Endothelial cell of umbilical vein (primary cell): ENCODE data around the gene MED19. TPM values are rescaled to one million over a fixed set of nuclear protein-coding genes. Genes with fewer than 3 reads are reported as not detected.
"Not testable (repeated sequence)": the region's sequence is repeated elsewhere in the genome, so short reads cannot be mapped to it uniquely, and the experiment has no call there.

Experiments used
- BruUV-seq: library from RNA; stranded (reverse); fragments of 400-500 nt; replicated peaks from 2 replicates; lab custom pipeline; 2021; lab: Mats Ljungman, UMichigan
- CTCF ChIA-PET: fragments of 300-600, 350-600 bp; sonication (Branson Sonifier 250); formaldehyde crosslinking; loops from one replicate; lab custom pipeline; 2021; ENCODE audit warnings: antibody characterized with exemption, inconsistent platforms; lab: Charles Lee
- POLR2A ChIA-PET: fragments of 300-600, 350-600 bp; sonication (Branson Sonifier 250); formaldehyde crosslinking; loops from one replicate; lab custom pipeline; 2021; ENCODE audit warnings: antibody characterized with exemption, inconsistent platforms; lab: Charles Lee
- DNase-seq: peaks from one replicate; pipeline ENCODE4 v3.0.0-alpha.2; 2011; ENCODE audit warnings: low read depth, low spot score
- FAIRE-seq: peaks from 2 replicates; lab custom pipeline; 2011; peaks lifted over from hg19 to GRCh38; lab: Jason Lieb, UNC
- H2AFZ ChIP-seq: 2 replicates; pipeline ENCODE4 v1.6.0; 2012; ENCODE audit warnings: low read depth, low read length, control low read depth, inconsistent platforms
- H3K27ac ChIP-seq: 2 replicates; pipeline ENCODE4 v1.5.1; 2011; ENCODE audit warnings: low read depth, mild to moderate bottlenecking, control low read depth, low read length, moderate library complexity; ENCODE audit not compliant: insufficient read depth
- H3K27me3 ChIP-seq, 2 experiments: 2 replicates each; pipeline versions ENCODE4 v1.6.0 to v1.6.1; 2011; ENCODE audit warnings: low read length in 2 of 2, mixed read lengths in 1 of 2; ENCODE audit not compliant: control insufficient read depth in 2 of 2, insufficient read depth in 2 of 2
- H3K36me3 ChIP-seq, 2 experiments: 2 replicates in 1 of 2; 3 replicates in 1 of 2; pipeline ENCODE4 v1.5.1; 2011; ENCODE audit warnings: low read length in 2 of 2, mild to moderate bottlenecking in 1 of 2, moderate library complexity in 1 of 2; ENCODE audit not compliant: control insufficient read depth in 2 of 2, insufficient read depth in 2 of 2; ENCODE audit errors: extremely low read depth in 1 of 2
- H3K4me1 ChIP-seq: 3 replicates; pipeline ENCODE4 v1.5.1; 2011; ENCODE audit warnings: mild to moderate bottlenecking, low read length; ENCODE audit not compliant: control insufficient read depth, insufficient read depth; ENCODE audit errors: extremely low read depth
- H3K4me2 ChIP-seq: 2 replicates; pipeline ENCODE4 v1.6.1; 2011; ENCODE audit warnings: low read length, control low read depth, mixed read lengths; ENCODE audit not compliant: insufficient read depth
- H3K4me3 ChIP-seq, 3 experiments: fragments of 200-600 bp in 1 of 3; sonication (generic), shearing (Covaris generic) in 1 of 3; replicated peaks in 1 of 3; 2 replicates each; pipeline ENCODE4 v1.5.1; 2011 to 2016; ENCODE audit warnings: control low read depth in 3 of 3, low read length in 3 of 3, mild to moderate bottlenecking in 2 of 3, inconsistent platforms in 1 of 3, low read depth in 1 of 3, moderate library complexity in 1 of 3; ENCODE audit not compliant: insufficient read depth in 1 of 3
- H3K79me2 ChIP-seq: 2 replicates; pipeline ENCODE4 v1.6.0; 2012; ENCODE audit warnings: low read length, inconsistent platforms; ENCODE audit not compliant: control insufficient read depth, insufficient read depth
- H3K9ac ChIP-seq: replicated peaks from 2 replicates; pipeline ENCODE3; 2011; ENCODE audit warnings: low read length, control low read depth; ENCODE audit not compliant: insufficient read depth; ENCODE audit errors: extremely low read depth
- H3K9me1 ChIP-seq: replicated peaks from 3 replicates; pipeline ENCODE4 v1.6.0; 2011; ENCODE audit warnings: mild to moderate bottlenecking, low read length; ENCODE audit not compliant: control insufficient read depth, insufficient read depth; ENCODE audit errors: extremely low read depth
- H3K9me3 ChIP-seq: replicated peaks from 2 replicates; pipeline ENCODE4 v1.5.1; 2012; ENCODE audit warnings: low read length, inconsistent platforms; ENCODE audit not compliant: control insufficient read depth, insufficient read depth
- H4K20me1 ChIP-seq: replicated peaks from 2 replicates; pipeline ENCODE3; 2011; ENCODE audit warnings: mild to moderate bottlenecking, low read length; ENCODE audit not compliant: control insufficient read depth, insufficient read depth; ENCODE audit errors: extremely low read depth
- CTCF ChIP-seq, 2 donors: IDR thresholded peaks; 1 replicate in 1 of 2; 2 replicates in 1 of 2; pipeline ENCODE4 v1.5.1; 2011; ENCODE audit warnings: low read length in 2 of 2, mild to moderate bottlenecking in 2 of 2, moderate library complexity in 2 of 2, control low read depth in 1 of 2, inconsistent platforms in 1 of 2, low read depth in 1 of 2; ENCODE audit not compliant: insufficient read depth in 1 of 2; ENCODE audit errors: extremely low read depth in 1 of 2
- GATA2 ChIP-seq: IDR thresholded peaks from 2 replicates; pipeline ENCODE4 v1.7.0; 2011; ENCODE audit warnings: low read depth, mild to moderate bottlenecking, moderate library complexity, mixed read lengths, low read length; ENCODE audit not compliant: insufficient read length, insufficient read depth
- JUN ChIP-seq: IDR thresholded peaks from 2 replicates; pipeline ENCODE4 v1.6.1; 2011; ENCODE audit warnings: borderline replicate concordance, low read depth; ENCODE audit not compliant: insufficient read length, insufficient read depth
- MAX ChIP-seq: IDR thresholded peaks from 2 replicates; pipeline ENCODE4 v1.6.1; 2011; ENCODE audit not compliant: insufficient read depth, insufficient read length
- POLR2AphosphoS5 ChIP-seq: IDR thresholded peaks from 2 replicates; pipeline ENCODE4 v1.6.1; 2012; ENCODE audit warnings: low read depth, mild to moderate bottlenecking, control low read depth, low read length, moderate library complexity; ENCODE audit not compliant: insufficient read depth
- dilution Hi-C: fragments of 300-500 bp; cut with MboI; formaldehyde crosslinking; loops from one replicate; pipeline ENCODE4 v1.15.0; 2019; ENCODE audit warnings: low sequenced_read_pairs; ENCODE audit not compliant: extremely low pct_ligation_motif_present
- intact Hi-C: fragments of 100-400 bp; cut with micrococcal nuclease; formaldehyde crosslinking; loops from one replicate; pipeline ENCODE4 v1.10.0; 2022
- polyA plus RNA-seq, 4 experiments: library from polyadenylated mRNA; depleted of rRNA in 3 of 4; stranded (reverse) in 3 of 4; unstranded in 1 of 4; fragments of >200 nt; gene quantifications; 2 replicates each; pipeline versions ENCODE4 v1.2.1 to v1.2.3, GENCODE V29; 2011 to 2012; ENCODE audit warnings: missing spikeins in 1 of 4
- total RNA-seq: library from RNA; stranded (reverse); gene quantifications from 2 replicates; pipeline ENCODE4 v1.2.3, GENCODE V29; 2021

The MED19 gene
- total and polyA plus RNA-seq, 2 donors (not counting 3 experiments of a cell fraction or from before 2014, with no cell fraction given), result 25.1 to 48.0 TPM

GRCh38 chr11:57698843-57699365 lies 13.1 kb downstream of the MED19 start:
- dilution Hi-C loops, result no loop called here
- FAIRE-seq (no peak), DNase-seq (no peak)
- Histone ChIP-seq H3K27ac (no peak overlapping the region), H2AFZ (no peak overlapping the region), H3K9me1 (no peaks in the 10 kb centered on the region), H3K4me2 (no peak overlapping the region), H3K27me3 (no peaks in the 10 kb centered on the region), H3K36me3 (peaks cover 25 to 38% of the 10 kb centered on the region in 2 experiments), H3K4me3 (no peak overlapping the region), H4K20me1 (no peaks in the 10 kb centered on the region), H3K9me3 (no peaks in the 10 kb centered on the region), H3K79me2 (no peaks in the 10 kb centered on the region), H3K9ac (no peak overlapping the region), H3K4me1 (no peaks in the 10 kb centered on the region)
- POLR2A ChIA-PET, result no interaction called here
- no TSS peak for BruUV-seq
- TF ChIP-seq GATA2, result no peak
- no peak for TF ChIP-seq CTCF (IDR thresholded peaks at IDR 0.05; ENCODE audit: extremely low read depth in 1 of 2, insufficient read depth in 1 of 2, low read depth in 1 of 2, low read length in 2 of 2)
- no peak for TF ChIP-seq MAX
- no peak for TF ChIP-seq POLR2AphosphoS5
- no peak for TF ChIP-seq JUN
- CTCF ChIA-PET, result interaction anchor here (0.8 to 2.4 kb wide), 4 partner anchors 23 to 1918 kb away, joined by 3 to 10 read pairs (median 4); partner anchors contain the start of gene UBE2L6
- intact Hi-C loops, result no loop called here

GRCh38 chr11:57690474-57690873 lies 21.5 kb downstream of the MED19 start:
- CTCF ChIA-PET, result not testable (repeated sequence)

More at GRCh38 chr11:57690474-57690873, 21.5 kb downstream of the MED19 start:
- H2AFZ ChIP-seq, H3K27me3 ChIP-seq, H3K9me1 ChIP-seq, intact Hi-C loops, H4K20me1 ChIP-seq, H3K79me2 ChIP-seq, H3K9me3 ChIP-seq, dilution Hi-C loops, H3K9ac ChIP-seq, FAIRE-seq, H3K4me2 ChIP-seq, H3K4me3 ChIP-seq, H3K27ac ChIP-seq, H3K4me1 ChIP-seq, BruUV-seq, DNase-seq, POLR2A ChIA-PET: not testable (repeated sequence)
- H3K36me3 ChIP-seq, result peaks cover 32 to 38% of the 10 kb centered on the region in 2 experiments
